Fibroblast of peridontal ligament (primary cell): ENCODE results near the gene NTM.

Experiments
- DNase-seq: peaks from one replicate; pipeline ENCODE4 v3.0.0-alpha.2; 2010; ENCODE audit errors: extremely low read depth

NTM gene

DNA sequence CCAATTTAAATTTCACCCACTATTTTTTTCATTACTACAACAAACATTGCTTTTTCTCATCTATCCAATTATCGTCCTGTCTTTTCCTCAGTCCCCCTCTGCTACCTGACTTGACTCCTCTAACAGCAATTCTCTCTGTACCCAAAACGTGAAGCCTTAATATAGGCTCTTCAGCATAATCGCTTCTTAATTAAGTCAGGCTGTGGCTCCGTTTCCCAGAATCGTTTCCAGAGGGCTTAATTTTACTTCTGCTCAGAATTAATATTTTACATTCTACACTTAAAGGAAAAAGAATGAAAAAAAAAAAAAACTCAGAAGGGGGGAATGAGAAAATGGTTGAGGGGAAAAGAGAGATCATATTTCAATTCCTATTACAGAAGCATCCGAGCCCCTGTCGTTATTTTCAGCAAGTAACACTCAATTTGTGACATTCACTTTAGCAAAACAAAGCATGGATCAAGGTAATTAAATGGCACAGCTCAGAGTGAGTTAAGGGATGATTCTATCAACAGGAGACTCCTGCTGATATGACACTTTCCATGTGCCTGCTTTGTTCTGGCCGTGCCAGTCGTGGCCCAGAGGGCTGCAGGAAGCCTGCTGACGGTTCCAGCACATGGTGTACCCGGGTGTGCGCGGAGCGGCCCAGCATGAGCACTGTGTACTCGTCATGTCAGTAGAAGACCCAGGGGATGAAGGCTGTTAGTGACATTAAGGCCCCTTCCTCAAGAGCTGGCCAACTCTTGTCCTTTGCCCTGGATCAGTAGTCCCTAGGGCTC is 272.5 kb downstream of the NTM start:
- no peak for DNase-seq

GRCh38 chr11:131644204-131644795 is 273.9 kb downstream of the NTM start:
- DNase-seq, result peak; percentile 11

GRCh38 chr11:131645237-131645636 is 274.8 kb downstream of the NTM start:
- no peak for DNase-seq

DNA sequence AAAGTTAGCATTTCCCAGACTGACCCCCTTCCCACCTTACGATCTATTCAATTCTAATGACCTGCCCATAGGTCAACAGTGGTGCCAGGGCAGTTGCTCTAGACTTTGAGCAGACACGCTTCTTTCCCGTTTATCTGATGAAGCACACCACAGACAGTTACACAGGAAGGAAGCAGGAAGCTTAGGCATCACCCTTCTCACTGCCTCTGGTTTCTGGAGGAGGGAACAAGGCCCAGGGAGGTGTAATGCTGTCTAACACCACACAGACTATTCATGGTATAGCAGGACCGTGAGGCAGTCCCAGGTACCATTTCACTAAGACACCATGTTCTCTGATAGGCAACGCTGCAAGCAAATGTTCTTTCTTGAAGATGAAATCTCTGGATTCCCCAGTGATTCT is 279.4 kb downstream of the NTM start:
- no peak for DNase-seq

DNA sequence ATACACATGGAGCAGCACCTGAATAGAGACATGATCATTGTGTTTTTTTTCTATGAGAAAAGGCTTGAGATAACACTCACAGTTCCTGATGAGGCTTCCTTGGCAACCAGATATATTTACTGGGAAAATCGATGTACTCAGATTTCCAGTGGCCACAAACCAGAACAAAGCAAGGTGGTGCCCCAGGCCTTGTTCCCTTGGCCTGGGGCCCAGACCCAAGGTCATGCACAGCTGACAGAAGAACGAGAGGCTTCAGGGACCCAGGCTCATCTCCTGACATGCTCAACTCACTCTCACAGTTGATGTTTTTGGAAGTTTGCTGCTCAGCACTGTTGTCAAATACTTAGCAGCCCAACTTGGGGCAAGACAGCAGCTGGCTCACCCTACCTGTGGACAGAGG is 281.8 kb downstream of the NTM start:
- DNase-seq, result no peak

- no peak for DNase-seq
These were observed 282.8 kb downstream of the NTM start for GRCh38 chr11:131653260-131653659.

DNA sequence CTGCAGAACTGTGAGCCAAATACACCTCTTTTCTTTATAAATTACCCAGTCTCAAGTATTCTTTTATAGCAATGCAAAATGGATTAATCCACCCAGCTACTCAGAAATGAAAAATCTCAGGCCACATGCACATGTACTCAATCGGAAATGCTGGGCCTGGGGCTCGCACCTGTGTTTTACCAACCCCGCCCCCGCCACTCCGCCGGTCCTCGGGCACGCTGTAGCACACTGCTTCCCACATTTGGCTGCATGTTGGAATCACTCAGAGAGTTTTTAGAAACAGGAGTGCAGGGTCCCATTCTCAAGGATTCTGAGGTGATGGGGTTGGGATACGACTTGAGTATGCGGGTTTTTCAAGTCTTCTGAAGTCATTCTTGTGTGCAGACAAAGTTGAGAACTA is 284.4 kb downstream of the NTM start:
- no peak for DNase-seq

- no peak for DNase-seq
These were observed 285.9 kb downstream of the NTM start for GRCh38 chr11:131656179-131656838.

DNA sequence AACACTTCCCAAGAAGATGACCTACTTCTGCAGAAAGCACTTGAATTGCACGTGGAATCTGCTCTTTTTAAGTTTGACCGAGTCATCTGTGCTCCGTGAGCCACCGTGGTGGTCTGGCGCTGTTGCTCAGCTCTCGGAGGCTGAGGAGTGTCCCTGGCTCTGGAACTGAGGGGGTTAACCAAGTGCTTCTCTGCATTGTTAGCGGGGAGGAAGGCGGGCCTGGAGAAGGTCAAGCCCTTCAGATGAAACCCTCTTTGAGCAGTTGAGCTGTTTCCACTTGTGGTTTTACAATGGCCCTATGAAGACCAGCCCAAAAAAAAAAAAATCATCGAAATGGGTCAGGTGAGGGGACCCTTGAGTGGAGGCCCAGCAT is 286.4 kb downstream of the NTM start:
- no peak for DNase-seq

- DNase-seq, result no peak
These were observed 288.0 kb downstream of the NTM start for GRCh38 chr11:131658414-131658813.

GRCh38 chr11:131658952-131659351 is 288.5 kb downstream of the NTM start:
- DNase-seq, result no peak

DNA sequence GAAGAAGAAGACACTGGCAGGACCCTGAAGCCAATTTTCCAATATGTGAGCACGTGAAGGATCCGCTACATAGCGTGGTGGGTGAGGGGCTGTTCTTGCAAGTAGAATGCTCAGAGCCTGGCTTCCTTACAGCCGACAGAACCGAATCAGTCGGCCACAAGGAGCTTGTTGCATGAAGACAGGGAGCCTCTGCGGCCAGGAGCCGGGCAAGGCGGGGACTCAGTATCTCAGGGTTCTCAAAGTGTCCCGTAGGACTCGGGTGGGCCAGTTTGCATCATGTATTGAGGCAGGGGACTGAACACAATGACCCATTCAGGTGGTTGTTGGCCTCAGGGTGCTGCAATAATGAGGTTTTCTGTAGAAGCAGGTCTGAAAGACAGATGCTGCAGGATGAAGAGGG is 289.5 kb downstream of the NTM start:
- DNase-seq, result no peak

GRCh38 chr11:131661132-131661531 is 290.7 kb downstream of the NTM start:
- peak; percentile 55 for DNase-seq

DNA sequence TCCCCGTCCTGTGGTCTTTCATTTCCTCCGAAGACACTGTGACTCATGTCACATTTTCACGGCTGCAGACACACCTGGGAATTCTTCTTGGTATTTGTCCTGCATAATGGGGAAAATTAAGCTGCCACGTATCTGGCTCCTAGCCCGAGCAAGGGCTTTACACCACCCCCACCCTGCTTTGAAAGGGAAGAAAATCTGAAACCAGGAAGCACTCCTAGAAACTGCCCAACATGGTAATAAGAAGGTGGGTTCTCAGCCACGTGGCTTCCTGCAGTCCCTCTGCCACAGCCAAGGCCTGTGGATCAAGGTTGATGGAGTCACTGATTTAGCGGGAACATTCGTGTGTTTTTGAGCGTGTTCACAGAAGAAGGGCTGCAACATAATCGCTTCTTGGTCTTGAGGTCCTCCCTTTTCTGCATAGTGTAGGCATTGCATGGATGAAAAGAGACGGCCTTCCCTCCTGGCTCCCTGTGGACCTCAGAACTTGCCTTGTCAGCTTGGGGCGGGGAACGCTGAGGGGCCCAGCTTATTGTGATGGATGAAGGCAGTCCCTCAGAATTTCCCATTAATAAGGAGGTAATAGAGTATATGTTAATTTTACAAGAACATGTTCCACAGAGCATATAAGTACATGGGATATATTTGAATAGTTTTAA is 292.0 kb downstream of the NTM start:
- no peak for DNase-seq

GRCh38 chr11:131662993-131663392 is 292.6 kb downstream of the NTM start:
- no peak for DNase-seq

- DNase-seq, result no peak
These were observed 293.2 kb downstream of the NTM start for GRCh38 chr11:131663405-131664200.

GRCh38 chr11:131664293-131664692 is 293.9 kb downstream of the NTM start:
- no peak for DNase-seq

- DNase-seq, result no peak
These were observed 294.4 kb downstream of the NTM start for GRCh38 chr11:131664816-131665215.

DNA sequence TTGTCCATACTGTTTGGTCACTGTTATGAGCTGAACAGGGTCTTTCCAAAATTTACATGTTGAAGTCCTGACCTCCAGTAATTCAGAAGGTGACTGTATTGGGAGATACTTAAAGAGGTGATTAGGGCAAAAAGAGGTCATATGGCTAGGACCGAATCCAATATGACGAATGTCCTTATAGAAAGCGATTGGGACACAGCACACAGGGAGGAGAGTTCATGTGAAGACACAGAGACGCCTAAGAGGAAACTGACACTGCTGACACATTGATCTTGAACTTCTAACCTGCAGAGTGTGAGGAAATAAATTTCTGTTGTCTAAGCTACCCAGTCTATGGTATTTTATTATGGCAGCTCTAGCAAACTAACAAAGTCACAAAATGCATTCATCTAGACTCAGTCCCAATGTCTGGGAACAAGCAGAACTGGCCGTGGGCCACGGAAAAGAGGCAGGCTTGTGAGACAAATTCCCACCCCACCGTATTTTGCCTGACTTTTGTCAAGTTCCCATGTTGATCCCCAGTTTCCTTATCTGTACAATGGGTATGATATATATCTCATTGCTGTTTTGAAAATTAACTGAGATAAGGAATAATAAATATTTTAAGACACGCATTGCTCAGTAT is 295.0 kb downstream of the NTM start:
- DNase-seq, result no peak

DNA sequence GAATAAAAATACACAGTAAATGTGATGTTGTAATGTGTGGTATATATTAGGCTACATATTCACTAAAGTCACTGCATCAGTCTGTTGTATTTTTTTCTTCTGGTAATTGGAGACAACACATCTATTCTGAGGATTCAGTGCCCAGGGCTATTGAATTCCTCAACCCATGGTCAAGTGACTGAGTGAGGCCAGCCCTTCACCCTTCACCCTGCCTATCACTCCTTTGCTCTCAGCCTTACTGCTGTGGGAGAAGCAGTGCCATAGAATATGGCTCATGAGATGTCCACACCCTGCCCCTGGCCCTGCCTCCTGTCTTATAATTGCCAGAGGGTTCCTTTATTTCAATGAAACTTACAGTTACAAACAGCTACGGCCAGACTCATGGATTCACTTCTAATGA is 295.6 kb downstream of the NTM start:
- DNase-seq, result peak; percentile 6

- DNase-seq, result peak; percentile 52
These were observed 296.2 kb downstream of the NTM start for GRCh38 chr11:131666617-131667016.
